Stomach (tissue), 9 donors: ENCODE data around the gene KIT. TPM values are rescaled to one million over a fixed set of nuclear protein-coding genes. Genes with fewer than 3 reads are reported as not detected.

ENCODE experiments used
- DNase-seq, 2 donors: peaks; one replicate each; pipeline versions ENCODE4 v3.0.0 to v3.0.0-alpha.2; 2013 to 2019
- H3K27ac ChIP-seq, 5 donors: fragments of 200-600 bp in 4 of 5; sonication (generic) in 4 of 5; one replicate each; pipeline ENCODE4 v1.5.1; 2013 to 2019; ENCODE audit warnings: mild to moderate bottlenecking in 1 of 5, moderate library complexity in 1 of 5
- H3K27me3 ChIP-seq, 3 donors: fragments of 200-600 bp; sonication (generic); one replicate each; pipeline ENCODE4 v1.5.1; 2017 to 2019; ENCODE audit warnings: mixed run types in 1 of 3
- H3K36me3 ChIP-seq, 4 donors: fragments of 200-600 bp; sonication (generic); 1 replicate in 3 of 4; 2 replicates in 1 of 4; pipeline ENCODE4 v1.5.1; 2016 to 2019
- H3K4me1 ChIP-seq, 4 donors: fragments of 200-600 bp; sonication (generic); one replicate each; pipeline ENCODE4 v1.5.1; 2016 to 2019
- H3K4me3 ChIP-seq, 4 donors: fragments of 200-600 bp; sonication (generic) in 3 of 4; one replicate each; pipeline ENCODE4 v1.5.1; 2016 to 2019; ENCODE audit warnings: mild to moderate bottlenecking in 1 of 4
- H3K9me3 ChIP-seq, 4 donors: fragments of 200-600 bp; sonication (generic); one replicate each; pipeline ENCODE4 v1.5.1; 2016 to 2019
- EP300 ChIP-seq: sonication (generic); formaldehyde crosslinking; IDR thresholded peaks from one replicate; pipeline ENCODE4 v1.6.1; 2017; ENCODE audit warnings: antibody characterized with exemption
- POLR2A ChIP-seq, 4 donors: fragments of 450-650 bp; IDR thresholded peaks; one replicate each; pipeline ENCODE4 v1.6.1; 2016; ENCODE audit warnings: antibody characterized with exemption in 4 of 4, control low read depth in 2 of 4, mild to moderate bottlenecking in 1 of 4, moderate library complexity in 1 of 4
- POLR2AphosphoS5 ChIP-seq, 3 donors: sonication (generic); formaldehyde crosslinking; IDR thresholded peaks; one replicate each; pipeline ENCODE4 v1.6.1; 2016; ENCODE audit warnings: antibody characterized with exemption in 3 of 3
- WGBS, 5 donors: extraction: QIAGEN DNeasy Blood & Tissue Kit in 3 of 5; methylation state at CpG; one replicate each; pipeline versions ENCODE4 v1.1.5 to v1.1.7; 2013 to 2018; 5-methylcytosine and 5-hydroxymethylcytosine counted together
- intact Hi-C: fragments of 100-400 bp; cut with DNase I; formaldehyde crosslinking; loops from one replicate; pipeline ENCODE4 v1.15.1; 2023; ENCODE audit warnings: low total_unique reads
- polyA plus RNA-seq, 3 donors: library from polyadenylated mRNA; stranded (reverse); fragments of 200-250 nt; gene quantifications; one replicate each; pipeline ENCODE4 v1.2.3, GENCODE V29; 2013
- total RNA-seq, 5 donors: library from RNA; depleted of rRNA; stranded (reverse); fragments of >200 nt; gene quantifications; one replicate each; pipeline versions ENCODE4 v1.1.0 to v1.2.3, GENCODE V29; 2014 to 2016
- TF ChIP-seq, protein P1 (sequence below), 7 experiments: fragments of 450-650 bp in 4 of 7; fragments of 200-600 bp in 3 of 7; sonication (generic) in 3 of 7; IDR thresholded peaks; one replicate each; pipeline ENCODE4 v1.5.1; 2016 to 2019; ENCODE audit warnings: antibody characterized with exemption in 7 of 7, control low read depth in 2 of 7, mild to moderate bottlenecking in 1 of 7
- donor health status: healthy with polysubstance abuse.
- donor health status: Bipolar disorder and iron deficiency.
- donor health status: healthy.

The KIT gene
- total and polyA plus RNA-seq, 8 donors = 1.9 to 55.8 (median 13.1) TPM

- 69 to 83% (median 73%) methylated on average over 3 of the region's 3 CpGs for WGBS, 5 donors
- no peak for TF ChIP-seq POLR2AphosphoS5 (IDR thresholded peaks at IDR 0.05)
- no peak for TF ChIP-seq POLR2A (IDR thresholded peaks at IDR 0.05)
- TF ChIP-seq, protein P1, sequence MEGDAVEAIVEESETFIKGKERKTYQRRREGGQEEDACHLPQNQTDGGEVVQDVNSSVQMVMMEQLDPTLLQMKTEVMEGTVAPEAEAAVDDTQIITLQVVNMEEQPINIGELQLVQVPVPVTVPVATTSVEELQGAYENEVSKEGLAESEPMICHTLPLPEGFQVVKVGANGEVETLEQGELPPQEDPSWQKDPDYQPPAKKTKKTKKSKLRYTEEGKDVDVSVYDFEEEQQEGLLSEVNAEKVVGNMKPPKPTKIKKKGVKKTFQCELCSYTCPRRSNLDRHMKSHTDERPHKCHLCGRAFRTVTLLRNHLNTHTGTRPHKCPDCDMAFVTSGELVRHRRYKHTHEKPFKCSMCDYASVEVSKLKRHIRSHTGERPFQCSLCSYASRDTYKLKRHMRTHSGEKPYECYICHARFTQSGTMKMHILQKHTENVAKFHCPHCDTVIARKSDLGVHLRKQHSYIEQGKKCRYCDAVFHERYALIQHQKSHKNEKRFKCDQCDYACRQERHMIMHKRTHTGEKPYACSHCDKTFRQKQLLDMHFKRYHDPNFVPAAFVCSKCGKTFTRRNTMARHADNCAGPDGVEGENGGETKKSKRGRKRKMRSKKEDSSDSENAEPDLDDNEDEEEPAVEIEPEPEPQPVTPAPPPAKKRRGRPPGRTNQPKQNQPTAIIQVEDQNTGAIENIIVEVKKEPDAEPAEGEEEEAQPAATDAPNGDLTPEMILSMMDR (IDR thresholded peaks at IDR 0.05) = no peak
- no peak for TF ChIP-seq EP300
- no peaks in the 10 kb centered on the region for H3K4me1 ChIP-seq
- H3K36me3 ChIP-seq = no peaks in the 10 kb centered on the region
- DNase-seq = no peak
- H3K27ac ChIP-seq = no peak overlapping the region
- no peaks in the 10 kb centered on the region for H3K27me3 ChIP-seq
- intact Hi-C loops = no loop called here
- H3K4me3 ChIP-seq = no peak overlapping the region
- no peaks in the 10 kb centered on the region for H3K9me3 ChIP-seq
Measured at GRCh38 chr4:54677416-54677815, 19.7 kb downstream of the KIT start.

DNA sequence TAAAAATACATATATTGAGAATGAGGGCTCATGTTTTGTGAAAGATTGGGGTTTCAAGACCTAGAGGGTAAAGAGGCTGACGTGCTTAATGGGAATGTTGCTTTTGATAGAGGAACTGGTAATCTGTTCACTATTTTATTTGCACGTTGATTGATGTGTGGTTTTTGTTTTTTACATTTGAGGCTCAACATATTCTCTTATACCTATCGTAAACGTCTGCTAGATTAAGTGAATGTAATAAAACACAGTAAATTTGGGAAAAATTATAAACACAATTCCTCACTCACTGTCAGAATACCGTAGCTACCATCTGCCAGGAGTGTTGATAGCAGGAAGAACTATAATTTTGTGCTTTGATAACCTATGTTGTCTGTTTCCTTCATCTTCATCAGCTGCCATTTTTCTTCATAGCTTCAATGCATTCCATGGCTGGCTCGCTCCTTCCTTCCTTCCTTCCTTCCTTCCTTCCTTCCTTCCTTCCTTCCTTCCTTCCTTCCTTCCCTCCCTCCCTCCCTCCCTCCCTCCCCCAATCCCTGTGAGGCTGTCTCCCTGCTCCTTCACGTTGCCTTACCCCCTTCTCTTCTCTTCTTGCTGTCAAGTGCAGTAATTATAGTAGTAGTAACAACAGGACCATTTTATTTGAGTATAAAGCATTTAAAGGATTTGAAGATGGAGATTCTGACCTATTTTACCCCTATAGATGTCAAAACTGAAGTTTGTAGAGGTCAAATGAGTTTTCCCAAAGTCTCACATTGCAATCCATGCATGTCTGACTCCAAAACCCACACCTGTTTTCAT is 20.3 kb downstream of the KIT start:
- Histone ChIP-seq H3K4me3 (no peak overlapping the region), H3K9me3 (no peaks in the 10 kb centered on the region), H3K27me3 (no peaks in the 10 kb centered on the region), H3K4me1 (no peaks in the 10 kb centered on the region), H3K36me3 (no peaks in the 10 kb centered on the region), H3K27ac (no peak overlapping the region)
- no peak for DNase-seq
- 66 to 86% (median 81%) methylated on average over 7 of the region's 7 CpGs for WGBS, 5 donors
- no peak for TF ChIP-seq EP300
- TF ChIP-seq POLR2A (IDR thresholded peaks at IDR 0.05) = no peak
- TF ChIP-seq POLR2AphosphoS5 (IDR thresholded peaks at IDR 0.05) = no peak
- intact Hi-C loops = no loop called here

DNA sequence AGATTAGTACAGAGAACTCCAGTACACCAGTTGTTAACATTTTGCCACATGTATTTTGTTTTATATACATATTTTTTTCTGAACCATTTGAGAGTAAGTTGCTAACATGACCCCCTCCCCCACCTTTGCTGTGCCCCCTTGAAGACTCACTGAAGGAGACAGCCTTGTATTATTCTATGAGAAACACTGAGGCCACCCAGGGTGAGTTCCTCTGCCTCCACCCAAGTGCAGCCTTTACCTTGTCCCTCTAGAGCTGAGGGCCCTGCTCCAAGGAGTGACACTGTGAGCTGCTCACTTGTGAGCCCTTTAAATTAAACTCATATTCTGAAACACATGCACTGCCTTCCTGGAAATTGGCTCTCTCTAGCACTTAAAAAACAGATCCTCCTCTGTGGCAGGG is 21.1 kb downstream of the KIT start:
- TF ChIP-seq EP300 = no peak
- TF ChIP-seq, protein P1 (IDR thresholded peaks at IDR 0.05) = no peak
- TF ChIP-seq POLR2A (IDR thresholded peaks at IDR 0.05) = no peak
- no peak for TF ChIP-seq POLR2AphosphoS5 (IDR thresholded peaks at IDR 0.05)
- H3K36me3 ChIP-seq = no peaks in the 10 kb centered on the region
- intact Hi-C loops = no loop called here
- H3K4me1 ChIP-seq = no peaks in the 10 kb centered on the region
- DNase-seq = no peak
- no peaks in the 10 kb centered on the region for H3K9me3 ChIP-seq
- H3K27ac ChIP-seq = no peak overlapping the region
- no peaks in the 10 kb centered on the region for H3K27me3 ChIP-seq
- no peak overlapping the region for H3K4me3 ChIP-seq

DNA sequence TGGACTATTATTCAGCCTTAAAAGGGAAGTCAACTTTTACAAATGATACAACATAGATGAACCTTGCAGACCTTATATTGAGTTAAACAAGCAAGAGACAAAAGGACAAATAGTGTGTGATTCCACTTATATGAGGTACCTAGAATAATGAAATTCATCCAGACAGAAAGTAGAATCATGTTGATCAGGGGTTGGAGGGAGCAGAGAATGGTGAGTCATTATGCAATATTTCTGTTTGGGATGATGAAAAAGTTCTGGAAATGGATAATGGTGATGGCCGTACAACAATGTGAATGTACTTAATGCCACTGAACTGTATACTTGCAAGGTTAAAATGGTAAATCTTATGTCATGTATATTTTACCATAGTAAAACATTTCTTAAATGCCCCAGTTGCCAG is 22.1 kb downstream of the KIT start:
- Histone ChIP-seq H3K27me3 (no peaks in the 10 kb centered on the region), H3K4me1 (no peaks in the 10 kb centered on the region), H3K27ac (no peak overlapping the region), H3K4me3 (no peak overlapping the region), H3K36me3 (no peaks in the 10 kb centered on the region), H3K9me3 (no peaks in the 10 kb centered on the region)
- WGBS, 5 donors = 84 to 89% (median 88%) methylated on average over 1 of the region's 1 CpG
- TF ChIP-seq EP300 = no peak
- no peak for TF ChIP-seq POLR2A (IDR thresholded peaks at IDR 0.05)
- TF ChIP-seq, protein P1 (IDR thresholded peaks at IDR 0.05) = no peak
- TF ChIP-seq POLR2AphosphoS5 (IDR thresholded peaks at IDR 0.05) = no peak
- intact Hi-C loops = no loop called here
- no peak for DNase-seq
